CD4-positive, CD25-positive, alpha-beta regulatory T cell (primary cell): ENCODE measurements around the gene AKAP9. TPM values are rescaled to one million over a fixed set of nuclear protein-coding genes. Genes with fewer than 3 reads are reported as not detected.

Source experiments
- ATAC-seq, 2 donors: fragments of 150-1000 bp; cut with Tn5 transposase; one replicate each; pipeline ENCODE4 v1.10.0; 2021; ENCODE audit warnings: low read depth in 2 of 2, moderate number of reproducible peaks in 2 of 2, moderate library complexity in 1 of 2
- DNase-seq, 3 donors: peaks; one replicate each; pipeline versions ENCODE4 v3.0.0 to v3.0.0-alpha.2; 2012 to 2022; ENCODE audit warnings: mixed read lengths in 1 of 3
- H3K27ac ChIP-seq: one replicate; pipeline ENCODE4 v1.7.0; 2013; ENCODE audit warnings: mild to moderate bottlenecking, low read length; ENCODE audit not compliant: insufficient read depth, poor library complexity, severe bottlenecking
- H3K27me3 ChIP-seq: one replicate; pipeline ENCODE4 v1.7.0; 2013; ENCODE audit warnings: low read length; ENCODE audit not compliant: control insufficient read depth, insufficient read depth
- H3K36me3 ChIP-seq: one replicate; pipeline ENCODE4 v1.7.0; 2013; ENCODE audit warnings: mild to moderate bottlenecking, low read length, moderate library complexity; ENCODE audit not compliant: control insufficient read depth, insufficient read depth
- H3K4me1 ChIP-seq: 2 replicates; pipeline ENCODE4 v1.7.0; 2013; ENCODE audit warnings: mild to moderate bottlenecking, low read length; ENCODE audit not compliant: insufficient read depth, control insufficient read depth, poor library complexity, severe bottlenecking
- H3K4me3 ChIP-seq: one replicate; pipeline ENCODE4 v1.7.0; 2013; ENCODE audit warnings: low read depth, mild to moderate bottlenecking, low read length, moderate library complexity
- H3K9me3 ChIP-seq, 2 experiments: 1 replicate in 1 of 2; 2 replicates in 1 of 2; pipeline ENCODE4 v1.7.0; 2013; ENCODE audit warnings: low read length in 2 of 2, mild to moderate bottlenecking in 1 of 2, moderate library complexity in 1 of 2; ENCODE audit not compliant: control insufficient read depth in 2 of 2
- H3K27ac Mint-ChIP-seq, 3 donors: one replicate each; pipeline ENCODE4 v1.8.0; 2020 to 2022; ENCODE audit warnings: mild to moderate bottlenecking in 3 of 3, mixed read lengths in 3 of 3, moderate library complexity in 2 of 3
- H3K27me3 Mint-ChIP-seq: one replicate; pipeline ENCODE4 v1.8.0; 2022; ENCODE audit warnings: mild to moderate bottlenecking, mixed read lengths
- H3K36me3 Mint-ChIP-seq: one replicate; pipeline ENCODE4 v1.8.0; 2020; ENCODE audit warnings: mixed read lengths
- H3K4me1 Mint-ChIP-seq, 4 donors: one replicate each; pipeline ENCODE4 v1.8.0; 2020 to 2022; ENCODE audit warnings: mixed read lengths in 4 of 4, mild to moderate bottlenecking in 1 of 4
- H3K4me3 Mint-ChIP-seq, 4 donors: one replicate each; pipeline ENCODE4 v1.8.0; 2020 to 2022; ENCODE audit warnings: mild to moderate bottlenecking in 4 of 4, mixed read lengths in 4 of 4, moderate library complexity in 3 of 4
- H3K9me3 Mint-ChIP-seq, 7 donors: one replicate each; pipeline ENCODE4 v1.8.0; 2020 to 2022; ENCODE audit warnings: mixed read lengths in 7 of 7, mild to moderate bottlenecking in 3 of 7, moderate library complexity in 2 of 7
- polyA plus RNA-seq, 4 donors: library from polyadenylated mRNA; unstranded; fragments of 300-500 nt; fragmentation: Illumina TruSeq; gene quantifications; one replicate each; pipeline ENCODE4 v1.2.3, GENCODE V29; 2021
- total RNA-seq: library from RNA; stranded (reverse); gene quantifications from one replicate; pipeline ENCODE4 v1.2.3, GENCODE V29; 2022

The AKAP9 gene
- total and polyA plus RNA-seq, 5 donors from 2014 or later = 12.5 to 81.2 (median 19.9) TPM

- no peaks in the 10 kb centered on the region for H3K36me3 ChIP-seq
- Mint-ChIP-seq H3K9me3 (peaks cover 0 to 7% (median 2%) of the 10 kb centered on the region in 7 donors), H3K4me3 (no peak overlapping the region), H3K27ac (no peak overlapping the region), H3K36me3 (no peaks in the 10 kb centered on the region), H3K27me3 (peaks cover 8% of the 10 kb centered on the region), H3K4me1 (peaks cover 0 to 9% (median 2%) of the 10 kb centered on the region in 4 donors)
- H3K4me3 ChIP-seq = no peak overlapping the region
- no peak overlapping the region for H3K27ac ChIP-seq
- H3K4me1 ChIP-seq = no peaks in the 10 kb centered on the region
- ATAC-seq = no peak
- no peaks in the 10 kb centered on the region for H3K9me3 ChIP-seq
- DNase-seq = no peak
- no peaks in the 10 kb centered on the region for H3K27me3 ChIP-seq
Observed at GRCh38 chr7:91910171-91910570, 30.5 kb upstream of the AKAP9 start.

GRCh38 chr7:91911121-91911520 lies 29.5 kb upstream of the AKAP9 start:
- Histone ChIP-seq H3K27ac (no peak overlapping the region), H3K27me3 (no peaks in the 10 kb centered on the region), H3K9me3 (no peaks in the 10 kb centered on the region), H3K4me1 (no peaks in the 10 kb centered on the region), H3K4me3 (no peak overlapping the region), H3K36me3 (no peaks in the 10 kb centered on the region)
- peaks cover 8% of the 10 kb centered on the region for H3K27me3 Mint-ChIP-seq
- no peak for ATAC-seq
- H3K4me1 Mint-ChIP-seq = peaks cover 0 to 9% (median 2%) of the 10 kb centered on the region in 4 donors
- DNase-seq = no peak
- H3K9me3 Mint-ChIP-seq = peaks cover 0 to 7% (median 2%) of the 10 kb centered on the region in 7 donors
- no peaks in the 10 kb centered on the region for H3K36me3 Mint-ChIP-seq
- no peak overlapping the region for H3K4me3 Mint-ChIP-seq
- H3K27ac Mint-ChIP-seq = no peak overlapping the region

- Mint-ChIP-seq H3K9me3 (peaks cover 0 to 4% (median under 1%) of the 10 kb centered on the region in 7 donors), H3K36me3 (no peaks in the 10 kb centered on the region), H3K4me3 (no peak overlapping the region), H3K4me1 (peaks cover 0 to 9% (median 2%) of the 10 kb centered on the region in 4 donors), H3K27me3 (peaks cover 8% of the 10 kb centered on the region), H3K27ac (no peak overlapping the region)
- Histone ChIP-seq H3K4me1 (no peaks in the 10 kb centered on the region), H3K4me3 (peak overlapping the region; percentile 41), H3K9me3 (no peaks in the 10 kb centered on the region), H3K36me3 (no peaks in the 10 kb centered on the region), H3K27me3 (peaks cover 5% of the 10 kb centered on the region), H3K27ac (peak overlapping the region; percentile 21)
- ATAC-seq (no peak), DNase-seq (no peak)
Observed at GRCh38 chr7:91912494-91912893, 28.2 kb upstream of the AKAP9 start.

- Histone ChIP-seq H3K4me3 (no peak overlapping the region), H3K4me1 (no peaks in the 10 kb centered on the region), H3K27me3 (peaks cover 8% of the 10 kb centered on the region), H3K9me3 (no peaks in the 10 kb centered on the region), H3K27ac (no peak overlapping the region), H3K36me3 (no peaks in the 10 kb centered on the region)
- Mint-ChIP-seq H3K27ac (peak overlapping the region in 2 of 3 donors; percentile 12 to 49), H3K4me1 (peaks cover 0 to 9% (median 2%) of the 10 kb centered on the region in 4 donors), H3K4me3 (peak overlapping the region in 2 of 4 donors; percentile 30 to 45), H3K9me3 (peaks cover 0 to 2% (median 0%) of the 10 kb centered on the region in 7 donors), H3K36me3 (no peaks in the 10 kb centered on the region), H3K27me3 (peaks cover 13% of the 10 kb centered on the region)
- no peak for DNase-seq
- ATAC-seq = no peak
Observed at GRCh38 chr7:91913612-91914011, 27.1 kb upstream of the AKAP9 start.

GRCh38 chr7:91915401-91916050 lies 25.1 kb upstream of the AKAP9 start:
- peak overlapping the region in 1 of 4 donors; percentile 8 for H3K4me3 Mint-ChIP-seq
- no peak for ATAC-seq
- H3K27ac Mint-ChIP-seq = no peak overlapping the region
- H3K4me1 Mint-ChIP-seq = peaks cover 0 to 9% (median 2%) of the 10 kb centered on the region in 4 donors
- Histone ChIP-seq H3K4me1 (no peaks in the 10 kb centered on the region), H3K4me3 (no peak overlapping the region), H3K36me3 (no peaks in the 10 kb centered on the region), H3K27me3 (peaks cover 11% of the 10 kb centered on the region), H3K9me3 (no peaks in the 10 kb centered on the region), H3K27ac (no peak overlapping the region)
- no peaks in the 10 kb centered on the region for H3K9me3 Mint-ChIP-seq
- no peak for DNase-seq
- H3K27me3 Mint-ChIP-seq = peaks cover 13% of the 10 kb centered on the region
- no peaks in the 10 kb centered on the region for H3K36me3 Mint-ChIP-seq

GRCh38 chr7:91916051-91916440 lies 24.6 kb upstream of the AKAP9 start:
- Mint-ChIP-seq H3K9me3 (no peaks in the 10 kb centered on the region), H3K27ac (no peak overlapping the region), H3K4me3 (no peak overlapping the region), H3K36me3 (no peaks in the 10 kb centered on the region), H3K27me3 (peaks cover 16% of the 10 kb centered on the region), H3K4me1 (peaks cover 0 to 9% (median 2%) of the 10 kb centered on the region in 4 donors)
- Histone ChIP-seq H3K27me3 (peaks cover 11% of the 10 kb centered on the region), H3K9me3 (no peaks in the 10 kb centered on the region), H3K4me3 (no peak overlapping the region), H3K36me3 (no peaks in the 10 kb centered on the region), H3K27ac (no peak overlapping the region), H3K4me1 (no peaks in the 10 kb centered on the region)
- ATAC-seq = no peak
- DNase-seq = no peak

- Histone ChIP-seq H3K27me3 (peaks cover 13% of the 10 kb centered on the region), H3K9me3 (no peaks in the 10 kb centered on the region), H3K27ac (no peak overlapping the region), H3K4me1 (no peaks in the 10 kb centered on the region), H3K36me3 (no peaks in the 10 kb centered on the region), H3K4me3 (no peak overlapping the region)
- ATAC-seq (no peak), DNase-seq (no peak)
- H3K4me3 Mint-ChIP-seq = no peak overlapping the region
- peaks cover 0 to 9% (median 2%) of the 10 kb centered on the region in 4 donors for H3K4me1 Mint-ChIP-seq
- no peaks in the 10 kb centered on the region for H3K36me3 Mint-ChIP-seq
- H3K27me3 Mint-ChIP-seq = peaks cover 33% of the 10 kb centered on the region
- no peaks in the 10 kb centered on the region for H3K9me3 Mint-ChIP-seq
- H3K27ac Mint-ChIP-seq = no peak overlapping the region
Observed at GRCh38 chr7:91918356-91918755, 22.3 kb upstream of the AKAP9 start.

GRCh38 chr7:91922857-91923256 lies 17.8 kb upstream of the AKAP9 start:
- H3K36me3 Mint-ChIP-seq = no peaks in the 10 kb centered on the region
- ATAC-seq (no peak), DNase-seq (no peak)
- no peaks in the 10 kb centered on the region for H3K36me3 ChIP-seq
- no peak overlapping the region for H3K4me3 Mint-ChIP-seq
- H3K4me1 ChIP-seq = no peaks in the 10 kb centered on the region
- peaks cover 18% of the 10 kb centered on the region for H3K27me3 ChIP-seq
- H3K9me3 Mint-ChIP-seq = peaks cover 0 to 3% (median 0%) of the 10 kb centered on the region in 7 donors
- H3K27me3 Mint-ChIP-seq = peaks cover 50% of the 10 kb centered on the region
- no peak overlapping the region for H3K27ac ChIP-seq
- peaks cover 0 to 2% (median 1%) of the 10 kb centered on the region in 4 donors for H3K4me1 Mint-ChIP-seq
- no peak overlapping the region for H3K4me3 ChIP-seq
- H3K9me3 ChIP-seq = no peaks in the 10 kb centered on the region
- no peak overlapping the region for H3K27ac Mint-ChIP-seq
